Neural progenitor cell (in vitro differentiated cells): ENCODE data around the gene STUB1. TPM values are rescaled to one million over a fixed set of nuclear protein-coding genes. Genes with fewer than 3 reads are reported as not detected.

Source experiments
- DNase-seq: peaks from one replicate; pipeline ENCODE4 v3.0.0-alpha.2; 2016; ENCODE audit warnings: low spot score
- H2AFZ ChIP-seq: fragments of 200-600 bp; sonication (generic); replicated peaks from 2 replicates; pipeline ENCODE4 v1.6.1; 2016; ENCODE audit warnings: antibody characterized with exemption
- H3F3A ChIP-seq: fragments of 200-600 bp; sonication (generic); 2 replicates; pipeline ENCODE4 v1.6.1; 2016; ENCODE audit warnings: antibody characterized with exemption, low read depth
- H3K27ac ChIP-seq: fragments of 200-600 bp; sonication (generic); 2 replicates; pipeline ENCODE4 v1.5.1; 2016; ENCODE audit warnings: mild to moderate bottlenecking
- H3K27me3 ChIP-seq: fragments of 200-600 bp; sonication (generic); 2 replicates; pipeline ENCODE4 v1.6.1; 2016; ENCODE audit warnings: mild to moderate bottlenecking, moderate library complexity
- H3K36me3 ChIP-seq: fragments of 200-600 bp; sonication (generic); 2 replicates; pipeline ENCODE4 v1.5.1; 2016
- H3K4me1 ChIP-seq: fragments of 200-600 bp; sonication (generic); 2 replicates; pipeline ENCODE4 v1.6.1; 2016; ENCODE audit warnings: mixed run types
- H3K4me2 ChIP-seq: fragments of 200-600 bp; sonication (generic); 2 replicates; pipeline ENCODE4 v1.6.1; 2016
- H3K4me3 ChIP-seq: fragments of 200-600 bp; sonication (generic); 2 replicates; pipeline ENCODE4 v1.5.1; 2016
- H3K79me2 ChIP-seq: fragments of 200-600 bp; sonication (generic); 2 replicates; pipeline ENCODE4 v1.6.1; 2016; ENCODE audit warnings: low read depth
- H3K9ac ChIP-seq: fragments of 200-600 bp; sonication (generic); 2 replicates; pipeline ENCODE4 v1.6.1; 2016
- H3K9me3 ChIP-seq: fragments of 200-600 bp; sonication (generic); 2 replicates; pipeline ENCODE4 v1.5.1; 2016; ENCODE audit warnings: low read depth
- H4K20me1 ChIP-seq: fragments of 200-600 bp; sonication (generic); 2 replicates; pipeline ENCODE4 v1.6.1; 2016; ENCODE audit warnings: low read depth
- H3K27ac Mint-ChIP-seq: 3 replicates; pipeline ENCODE4 v1.8.0; 2021; ENCODE audit warnings: mixed read lengths
- H3K27me3 Mint-ChIP-seq: 2 replicates; pipeline ENCODE4 v1.8.0; 2022; ENCODE audit warnings: low read depth, mild to moderate bottlenecking, inconsistent platforms, moderate library complexity, mixed read lengths; ENCODE audit not compliant: insufficient read depth
- H3K36me3 Mint-ChIP-seq: 3 replicates; pipeline ENCODE4 v1.8.0; 2021; ENCODE audit warnings: mixed read lengths
- H3K4me1 Mint-ChIP-seq: 3 replicates; pipeline ENCODE4 v1.8.0; 2021; ENCODE audit warnings: mixed read lengths
- H3K4me3 Mint-ChIP-seq: 3 replicates; pipeline ENCODE4 v1.8.0; 2021; ENCODE audit warnings: mild to moderate bottlenecking, moderate library complexity, mixed read lengths
- H3K9me3 Mint-ChIP-seq: 3 replicates; pipeline ENCODE4 v1.8.0; 2020; ENCODE audit warnings: mixed read lengths
- EZH2 ChIP-seq: fragments of 200-600 bp; sonication (generic); IDR thresholded peaks from 2 replicates; pipeline ENCODE4 v1.6.1; 2017; ENCODE audit warnings: antibody characterized with exemption, mild to moderate bottlenecking, moderate library complexity
- EZH2phosphoT487 ChIP-seq: fragments of 200-600 bp; sonication (generic); IDR thresholded peaks from 2 replicates; pipeline ENCODE4 v1.6.1; 2017; ENCODE audit warnings: antibody characterized with exemption
- total RNA-seq: library from RNA; depleted of rRNA; stranded (reverse); fragments of >200 nt; gene quantifications from 2 replicates; pipeline ENCODE4 v1.2.3, GENCODE V29; 2015; ENCODE audit warnings: low replicate concordance
- TF ChIP-seq, protein P1 (sequence below): fragments of 200-600 bp; sonication (generic); IDR thresholded peaks from 2 replicates; pipeline ENCODE4 v1.5.1; 2017; ENCODE audit warnings: antibody characterized with exemption, mild to moderate bottlenecking

Gene STUB1
- total RNA-seq, 1 donor from 2014 or later = 27.0 TPM

DNA sequence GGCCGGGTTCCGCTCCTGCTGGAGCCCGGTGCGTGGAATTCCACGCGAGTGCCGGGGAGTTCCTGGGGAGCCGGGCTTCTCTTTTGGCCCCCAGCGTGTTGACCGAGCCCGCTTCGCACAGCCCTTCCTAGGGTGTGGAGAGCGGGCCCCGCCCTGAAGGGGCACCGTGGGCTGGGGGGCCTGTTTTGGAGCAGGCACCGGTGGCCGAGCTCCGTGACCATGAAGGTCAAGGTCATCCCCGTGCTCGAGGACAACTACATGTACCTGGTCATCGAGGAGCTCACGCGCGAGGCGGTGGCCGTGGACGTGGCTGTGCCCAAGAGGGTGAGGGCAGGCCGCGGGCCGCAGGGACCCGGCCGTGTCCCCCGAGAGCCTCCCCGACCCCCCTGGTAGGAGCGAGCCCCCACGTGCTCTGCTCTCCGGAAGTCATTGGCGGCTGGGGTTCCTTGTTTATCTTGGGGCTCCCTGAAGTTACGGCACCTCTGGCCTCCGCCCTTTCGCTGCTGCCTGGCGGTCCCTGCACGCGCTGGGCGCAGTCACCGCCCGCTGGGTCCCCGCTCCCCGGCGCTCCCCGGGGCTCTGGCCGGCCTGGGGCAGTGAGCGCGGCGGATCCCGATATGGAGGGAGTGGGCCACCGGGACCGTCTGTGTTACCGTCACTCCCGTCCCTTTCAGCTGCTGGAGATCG is 47.2 kb downstream of the STUB1 start:
- H3K4me1 ChIP-seq = peaks cover 8% of the 10 kb centered on the region
- peak overlapping the region; percentile 92 for H3K4me2 ChIP-seq
- H3F3A ChIP-seq = peaks cover 33% of the 10 kb centered on the region
- peaks cover 7% of the 10 kb centered on the region for H3K27me3 Mint-ChIP-seq
- no peaks in the 10 kb centered on the region for H3K9me3 Mint-ChIP-seq
- peaks cover 26% of the 10 kb centered on the region for H4K20me1 ChIP-seq
- H3K79me2 ChIP-seq = no peaks in the 10 kb centered on the region
- no peaks in the 10 kb centered on the region for H3K36me3 Mint-ChIP-seq
- H3K4me1 Mint-ChIP-seq = no peaks in the 10 kb centered on the region
- H3K4me3 ChIP-seq = peak overlapping the region; percentile 43
- no peaks in the 10 kb centered on the region for H3K9me3 ChIP-seq
- peak; percentile 72 for TF ChIP-seq EZH2
- TF ChIP-seq, protein P1, sequence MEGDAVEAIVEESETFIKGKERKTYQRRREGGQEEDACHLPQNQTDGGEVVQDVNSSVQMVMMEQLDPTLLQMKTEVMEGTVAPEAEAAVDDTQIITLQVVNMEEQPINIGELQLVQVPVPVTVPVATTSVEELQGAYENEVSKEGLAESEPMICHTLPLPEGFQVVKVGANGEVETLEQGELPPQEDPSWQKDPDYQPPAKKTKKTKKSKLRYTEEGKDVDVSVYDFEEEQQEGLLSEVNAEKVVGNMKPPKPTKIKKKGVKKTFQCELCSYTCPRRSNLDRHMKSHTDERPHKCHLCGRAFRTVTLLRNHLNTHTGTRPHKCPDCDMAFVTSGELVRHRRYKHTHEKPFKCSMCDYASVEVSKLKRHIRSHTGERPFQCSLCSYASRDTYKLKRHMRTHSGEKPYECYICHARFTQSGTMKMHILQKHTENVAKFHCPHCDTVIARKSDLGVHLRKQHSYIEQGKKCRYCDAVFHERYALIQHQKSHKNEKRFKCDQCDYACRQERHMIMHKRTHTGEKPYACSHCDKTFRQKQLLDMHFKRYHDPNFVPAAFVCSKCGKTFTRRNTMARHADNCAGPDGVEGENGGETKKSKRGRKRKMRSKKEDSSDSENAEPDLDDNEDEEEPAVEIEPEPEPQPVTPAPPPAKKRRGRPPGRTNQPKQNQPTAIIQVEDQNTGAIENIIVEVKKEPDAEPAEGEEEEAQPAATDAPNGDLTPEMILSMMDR = no peak
- TF ChIP-seq EZH2phosphoT487 = peak; percentile 39
- peak overlapping the region; percentile 70 for H3K4me3 Mint-ChIP-seq
- H3K36me3 ChIP-seq = no peaks in the 10 kb centered on the region
- H3K27ac Mint-ChIP-seq = no peak overlapping the region
- H3K9ac ChIP-seq = no peak overlapping the region
- H3K27ac ChIP-seq = no peak overlapping the region
- DNase-seq = peak; percentile 50
- no peak overlapping the region for H2AFZ ChIP-seq
- H3K27me3 ChIP-seq = peaks cover 45% of the 10 kb centered on the region

DNA sequence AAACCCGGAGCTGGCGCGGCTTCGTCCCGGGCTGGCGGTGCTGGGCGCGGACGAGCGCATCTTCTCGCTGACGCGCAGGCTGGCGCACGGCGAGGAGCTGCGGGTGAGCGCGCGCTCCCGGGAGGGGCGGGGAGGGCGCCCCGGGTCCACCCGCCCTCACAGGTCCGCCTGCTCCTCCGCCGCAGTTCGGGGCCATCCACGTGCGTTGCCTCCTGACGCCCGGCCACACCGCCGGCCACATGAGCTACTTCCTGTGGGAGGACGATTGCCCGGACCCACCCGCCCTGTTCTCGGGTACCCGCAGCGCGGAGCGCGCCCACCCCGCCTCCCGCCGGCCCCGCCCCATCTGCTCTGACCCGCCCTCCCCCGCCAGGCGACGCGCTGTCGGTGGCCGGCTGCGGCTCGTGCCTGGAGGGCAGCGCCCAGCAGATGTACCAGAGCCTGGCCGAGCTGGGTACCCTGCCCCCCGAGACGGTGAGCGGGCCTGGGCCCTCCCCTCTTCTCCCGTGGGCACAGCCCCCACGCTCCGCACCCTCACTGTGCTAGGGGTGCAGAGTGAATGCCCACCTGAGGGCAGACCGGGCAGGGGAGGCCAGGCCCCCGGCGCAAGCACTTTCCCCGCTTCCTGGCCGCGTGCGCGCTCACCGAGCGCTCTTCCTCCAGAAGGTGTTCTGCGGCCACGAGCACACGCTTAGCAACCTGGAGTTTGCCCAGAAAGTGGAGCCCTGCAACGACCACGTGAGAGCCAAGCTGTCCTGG is 48.1 kb downstream of the STUB1 start:
- Histone ChIP-seq H3K9me3 (no peaks in the 10 kb centered on the region), H3K4me2 (peak overlapping the region; percentile 92), H3K27me3 (peaks cover 45% of the 10 kb centered on the region), H4K20me1 (peaks cover 20% of the 10 kb centered on the region), H3K4me3 (peak overlapping the region; percentile 43), H3K4me1 (peaks cover 8% of the 10 kb centered on the region), H2AFZ (no peak overlapping the region), H3F3A (peaks cover 33% of the 10 kb centered on the region), H3K27ac (no peak overlapping the region), H3K9ac (no peak overlapping the region), H3K36me3 (no peaks in the 10 kb centered on the region), H3K79me2 (no peaks in the 10 kb centered on the region)
- Mint-ChIP-seq H3K36me3 (no peaks in the 10 kb centered on the region), H3K4me3 (peak overlapping the region; percentile 38), H3K27ac (no peak overlapping the region), H3K9me3 (no peaks in the 10 kb centered on the region), H3K4me1 (no peaks in the 10 kb centered on the region), H3K27me3 (peaks cover 7% of the 10 kb centered on the region)
- peak; percentile 72 for DNase-seq
- TF ChIP-seq EZH2 = no peak
- TF ChIP-seq EZH2phosphoT487 = peak; percentile 2

DNA sequence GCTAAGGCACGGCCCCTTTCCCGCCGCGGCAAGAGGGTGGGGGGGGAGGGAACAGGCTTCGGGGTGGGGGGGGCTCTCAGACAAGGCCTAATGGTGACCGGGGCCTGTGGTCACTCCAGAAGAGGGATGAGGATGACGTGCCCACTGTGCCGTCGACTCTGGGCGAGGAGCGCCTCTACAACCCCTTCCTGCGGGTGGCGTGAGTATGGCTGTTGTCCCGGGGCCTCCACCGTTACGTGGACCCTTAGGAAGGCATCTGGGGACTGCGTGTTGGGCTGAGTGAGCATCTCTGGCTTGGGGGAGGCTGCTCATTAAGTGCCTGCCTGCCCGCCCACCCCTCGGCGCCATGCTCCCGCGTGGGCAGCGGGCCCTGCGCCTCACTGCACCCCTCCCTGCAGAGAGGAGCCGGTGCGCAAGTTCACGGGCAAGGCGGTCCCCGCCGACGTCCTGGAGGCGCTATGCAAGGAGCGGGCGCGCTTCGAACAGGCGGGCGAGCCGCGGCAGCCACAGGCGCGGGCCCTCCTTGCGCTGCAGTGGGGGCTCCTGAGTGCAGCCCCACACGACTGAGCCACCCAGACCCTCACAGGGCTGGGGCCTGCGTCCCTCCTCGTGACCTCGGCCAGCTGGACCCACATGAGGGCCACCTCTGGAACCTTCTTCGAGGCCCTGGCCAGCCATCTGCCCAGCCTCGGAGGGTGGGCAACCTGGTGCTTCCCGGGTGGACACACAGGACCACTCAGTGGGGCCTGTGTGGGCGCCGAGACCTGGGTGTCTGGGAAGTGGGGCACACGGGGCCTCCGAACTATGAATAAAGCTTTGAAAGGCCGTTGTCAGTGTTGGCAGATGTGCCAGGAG is 48.9 kb downstream of the STUB1 start:
- Histone ChIP-seq H3K4me2 (peak overlapping the region; percentile 92), H3K36me3 (no peaks in the 10 kb centered on the region)

More for the DNA sequence above, 48.9 kb downstream of the STUB1 start:
- Histone ChIP-seq H3K27ac (no peak overlapping the region), H3K27me3 (peaks cover 45% of the 10 kb centered on the region), H2AFZ (no peak overlapping the region), H4K20me1 (peaks cover 20% of the 10 kb centered on the region), H3F3A (peaks cover 33% of the 10 kb centered on the region), H3K4me1 (peaks cover 8% of the 10 kb centered on the region), H3K4me3 (peak overlapping the region; percentile 43), H3K9ac (no peak overlapping the region), H3K9me3 (no peaks in the 10 kb centered on the region), H3K79me2 (no peaks in the 10 kb centered on the region)
- Mint-ChIP-seq H3K27me3 (peaks cover 7% of the 10 kb centered on the region), H3K36me3 (no peaks in the 10 kb centered on the region), H3K9me3 (no peaks in the 10 kb centered on the region), H3K27ac (no peak overlapping the region), H3K4me3 (peak overlapping the region; percentile 38), H3K4me1 (no peaks in the 10 kb centered on the region)
- DNase-seq = no peak
- TF ChIP-seq, protein P1 = no peak
- TF ChIP-seq EZH2 (no peak), EZH2phosphoT487 (no peak)
